ENCODE results near the gene ZNF100.

GRCh38 chr19:21709464-21709863, 57.9 kb downstream of the ZNF100 start:
- TF ChIP-seq, protein P1, sequence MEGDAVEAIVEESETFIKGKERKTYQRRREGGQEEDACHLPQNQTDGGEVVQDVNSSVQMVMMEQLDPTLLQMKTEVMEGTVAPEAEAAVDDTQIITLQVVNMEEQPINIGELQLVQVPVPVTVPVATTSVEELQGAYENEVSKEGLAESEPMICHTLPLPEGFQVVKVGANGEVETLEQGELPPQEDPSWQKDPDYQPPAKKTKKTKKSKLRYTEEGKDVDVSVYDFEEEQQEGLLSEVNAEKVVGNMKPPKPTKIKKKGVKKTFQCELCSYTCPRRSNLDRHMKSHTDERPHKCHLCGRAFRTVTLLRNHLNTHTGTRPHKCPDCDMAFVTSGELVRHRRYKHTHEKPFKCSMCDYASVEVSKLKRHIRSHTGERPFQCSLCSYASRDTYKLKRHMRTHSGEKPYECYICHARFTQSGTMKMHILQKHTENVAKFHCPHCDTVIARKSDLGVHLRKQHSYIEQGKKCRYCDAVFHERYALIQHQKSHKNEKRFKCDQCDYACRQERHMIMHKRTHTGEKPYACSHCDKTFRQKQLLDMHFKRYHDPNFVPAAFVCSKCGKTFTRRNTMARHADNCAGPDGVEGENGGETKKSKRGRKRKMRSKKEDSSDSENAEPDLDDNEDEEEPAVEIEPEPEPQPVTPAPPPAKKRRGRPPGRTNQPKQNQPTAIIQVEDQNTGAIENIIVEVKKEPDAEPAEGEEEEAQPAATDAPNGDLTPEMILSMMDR (IDR thresholded peaks at IDR 0.05): no peak
- TF ChIP-seq POLR2AphosphoS5 (IDR thresholded peaks at IDR 0.05; ENCODE audit: low read depth, low read length) (no peak), SIN3A (IDR thresholded peaks at IDR 0.05; ENCODE audit: borderline replicate concordance, insufficient read depth, low read depth, low read length) (no peak)
- TF ChIP-seq, protein P2, sequence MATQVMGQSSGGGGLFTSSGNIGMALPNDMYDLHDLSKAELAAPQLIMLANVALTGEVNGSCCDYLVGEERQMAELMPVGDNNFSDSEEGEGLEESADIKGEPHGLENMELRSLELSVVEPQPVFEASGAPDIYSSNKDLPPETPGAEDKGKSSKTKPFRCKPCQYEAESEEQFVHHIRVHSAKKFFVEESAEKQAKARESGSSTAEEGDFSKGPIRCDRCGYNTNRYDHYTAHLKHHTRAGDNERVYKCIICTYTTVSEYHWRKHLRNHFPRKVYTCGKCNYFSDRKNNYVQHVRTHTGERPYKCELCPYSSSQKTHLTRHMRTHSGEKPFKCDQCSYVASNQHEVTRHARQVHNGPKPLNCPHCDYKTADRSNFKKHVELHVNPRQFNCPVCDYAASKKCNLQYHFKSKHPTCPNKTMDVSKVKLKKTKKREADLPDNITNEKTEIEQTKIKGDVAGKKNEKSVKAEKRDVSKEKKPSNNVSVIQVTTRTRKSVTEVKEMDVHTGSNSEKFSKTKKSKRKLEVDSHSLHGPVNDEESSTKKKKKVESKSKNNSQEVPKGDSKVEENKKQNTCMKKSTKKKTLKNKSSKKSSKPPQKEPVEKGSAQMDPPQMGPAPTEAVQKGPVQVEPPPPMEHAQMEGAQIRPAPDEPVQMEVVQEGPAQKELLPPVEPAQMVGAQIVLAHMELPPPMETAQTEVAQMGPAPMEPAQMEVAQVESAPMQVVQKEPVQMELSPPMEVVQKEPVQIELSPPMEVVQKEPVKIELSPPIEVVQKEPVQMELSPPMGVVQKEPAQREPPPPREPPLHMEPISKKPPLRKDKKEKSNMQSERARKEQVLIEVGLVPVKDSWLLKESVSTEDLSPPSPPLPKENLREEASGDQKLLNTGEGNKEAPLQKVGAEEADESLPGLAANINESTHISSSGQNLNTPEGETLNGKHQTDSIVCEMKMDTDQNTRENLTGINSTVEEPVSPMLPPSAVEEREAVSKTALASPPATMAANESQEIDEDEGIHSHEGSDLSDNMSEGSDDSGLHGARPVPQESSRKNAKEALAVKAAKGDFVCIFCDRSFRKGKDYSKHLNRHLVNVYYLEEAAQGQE (IDR thresholded peaks at IDR 0.05; ENCODE audit: insufficient read depth in 1 of 2, low read depth in 2 of 2, low read length in 1 of 2): no peak
